DMS53 treated with DMSO at 0.1 percent for 48 hours (cell line): ENCODE data around the gene BAG2.

Source experiments
- DNase-seq: peaks from one replicate; lab custom pipeline; 2025; ENCODE audit not compliant: unreplicated experiment; lab: John Stamatoyannopoulos, UW

Gene BAG2

DNA sequence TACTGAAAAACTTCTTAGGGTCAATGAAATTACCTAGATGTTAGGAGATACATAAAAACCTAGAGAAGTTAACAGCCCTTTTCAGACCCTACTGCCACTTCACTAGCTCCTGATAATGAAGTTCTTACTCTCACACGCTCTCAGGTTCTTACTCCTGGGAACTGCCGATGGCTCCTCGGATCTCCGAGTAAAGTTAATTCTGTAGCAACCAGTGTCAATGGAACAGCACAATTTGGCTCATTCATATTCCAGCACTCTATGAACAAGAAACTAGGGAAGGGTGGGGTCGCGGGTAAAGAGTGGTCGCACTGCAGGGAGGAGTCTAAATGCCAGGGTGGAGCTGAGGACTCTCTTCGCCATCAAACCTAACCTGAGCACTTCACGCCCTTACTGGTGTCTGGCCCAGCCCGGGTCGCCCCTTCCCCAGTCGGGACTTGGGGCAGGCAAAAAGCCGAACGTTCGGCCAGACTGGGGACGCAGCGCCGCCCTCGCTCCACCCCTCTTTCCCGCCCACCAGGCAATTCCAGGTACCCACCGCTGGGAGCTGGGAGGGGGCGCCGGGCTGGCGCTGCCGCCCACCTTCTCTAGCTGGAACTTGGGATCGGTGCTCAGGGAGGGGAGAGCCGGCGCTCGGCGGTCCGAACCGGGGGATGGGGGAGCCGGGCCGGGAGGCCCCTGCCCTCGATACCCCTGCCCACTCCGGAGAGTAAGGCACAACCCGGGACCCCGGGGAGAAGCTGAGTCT lies 49.2 kb downstream of the BAG2 start:
- peak; percentile 8 for DNase-seq

DNA sequence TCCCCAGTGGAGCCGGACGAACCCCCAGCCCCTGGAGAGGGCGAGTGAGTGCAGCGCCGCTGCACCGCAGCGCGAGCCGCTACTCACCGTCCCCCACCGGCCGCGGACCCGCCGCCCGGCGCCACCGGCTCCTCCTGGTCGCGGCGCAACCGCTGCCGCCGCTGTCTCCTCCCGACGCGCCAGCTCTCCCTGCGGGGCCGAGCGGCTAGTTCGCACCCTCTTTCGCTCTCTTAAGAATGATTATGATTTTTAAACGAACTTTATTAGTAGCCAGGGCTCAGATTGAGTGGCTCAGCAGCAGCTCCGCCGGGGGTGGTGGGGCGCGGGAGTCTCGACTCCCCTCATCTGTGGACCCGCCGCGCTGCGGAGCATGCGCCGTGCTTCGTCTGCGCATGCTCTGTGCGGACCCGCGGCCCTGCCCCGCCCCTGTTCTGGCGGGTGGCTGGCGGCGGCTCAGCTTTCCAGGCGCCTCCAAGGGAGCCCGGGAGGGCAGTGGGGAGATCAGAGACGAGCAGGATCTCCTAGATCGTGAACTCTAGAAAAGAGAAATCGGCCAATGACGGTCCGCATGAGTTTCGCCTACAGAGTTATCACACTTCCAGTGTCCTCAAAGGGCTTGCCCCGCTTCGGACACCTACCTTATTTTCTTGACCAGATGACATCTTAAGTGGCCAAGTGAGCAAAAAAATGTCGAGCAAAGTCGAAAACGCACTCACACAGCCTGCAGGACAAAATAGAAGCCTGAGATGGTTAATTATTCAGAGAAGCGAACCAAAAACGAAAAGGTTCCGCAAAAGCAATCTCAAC lies 50.0 kb downstream of the BAG2 start, which contains the start of gene RAB23:
Gene RAB23 (minus strand): TSS at position 372 of the 807 bp plus-strand sequence. CDS start 11,927 bp downstream, outside the sequence.
- DNase-seq, result peak; percentile 78

DNA sequence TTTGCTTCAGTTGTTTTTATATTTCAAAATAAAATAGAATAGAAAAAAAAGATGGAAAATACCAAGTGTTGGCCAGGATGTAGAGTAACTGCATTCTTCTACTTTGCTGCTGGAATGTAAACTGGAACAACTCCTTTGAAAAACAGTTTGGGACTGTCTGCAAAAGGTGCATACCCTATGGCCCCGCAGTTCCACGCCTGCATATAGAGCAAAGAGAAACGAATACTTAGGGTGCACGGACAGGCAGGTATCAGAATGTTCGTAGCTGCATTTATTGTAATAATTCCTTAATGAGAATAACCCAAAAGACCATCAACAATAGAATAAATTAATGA lies 50.6 kb downstream of the BAG2 start:
- DNase-seq, result no peak

DNA sequence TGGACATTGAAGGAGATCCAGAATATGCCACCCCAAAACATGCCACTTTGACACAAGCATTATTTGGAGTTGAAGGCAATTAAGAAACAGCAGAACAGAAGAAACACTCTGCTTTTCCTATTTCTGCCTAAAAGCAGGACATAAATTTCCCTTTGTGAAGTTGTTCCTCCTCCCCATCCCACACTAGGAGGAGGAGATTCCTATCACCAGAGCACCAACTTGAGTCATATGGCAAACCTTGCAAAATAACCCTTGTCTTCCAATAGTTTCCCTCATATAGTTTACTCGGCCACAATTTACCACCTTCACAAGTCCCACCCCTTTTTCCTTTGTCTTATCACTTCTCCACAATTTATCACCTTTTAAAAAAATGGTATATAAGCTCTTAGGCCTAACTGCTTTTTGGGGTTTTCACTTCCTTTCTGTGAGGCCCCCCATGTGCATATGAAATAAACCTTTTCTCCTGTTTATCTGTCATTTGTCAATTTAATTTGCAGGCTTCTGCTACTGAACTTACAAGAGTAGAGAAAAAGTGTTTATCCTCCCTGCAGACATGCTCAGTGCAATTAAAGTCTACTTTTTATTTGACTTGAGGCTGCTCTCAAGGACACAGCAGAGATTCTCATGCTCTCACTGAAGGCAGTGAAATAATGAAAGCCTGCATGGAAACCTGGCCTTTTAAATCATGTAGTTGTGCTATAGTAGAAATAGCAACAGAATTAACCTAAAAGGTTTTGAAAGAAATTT lies 52.8 kb downstream of the BAG2 start:
- no peak for DNase-seq

- no peak for DNase-seq
Observed at GRCh38 chr6:57226221-57226620, 54.1 kb downstream of the BAG2 start.
